ENCODE measurements around the gene ESYT3. TPM values are rescaled to one million over a fixed set of nuclear protein-coding genes. Genes with fewer than 3 reads are reported as not detected.

ESYT3 gene, protein sequence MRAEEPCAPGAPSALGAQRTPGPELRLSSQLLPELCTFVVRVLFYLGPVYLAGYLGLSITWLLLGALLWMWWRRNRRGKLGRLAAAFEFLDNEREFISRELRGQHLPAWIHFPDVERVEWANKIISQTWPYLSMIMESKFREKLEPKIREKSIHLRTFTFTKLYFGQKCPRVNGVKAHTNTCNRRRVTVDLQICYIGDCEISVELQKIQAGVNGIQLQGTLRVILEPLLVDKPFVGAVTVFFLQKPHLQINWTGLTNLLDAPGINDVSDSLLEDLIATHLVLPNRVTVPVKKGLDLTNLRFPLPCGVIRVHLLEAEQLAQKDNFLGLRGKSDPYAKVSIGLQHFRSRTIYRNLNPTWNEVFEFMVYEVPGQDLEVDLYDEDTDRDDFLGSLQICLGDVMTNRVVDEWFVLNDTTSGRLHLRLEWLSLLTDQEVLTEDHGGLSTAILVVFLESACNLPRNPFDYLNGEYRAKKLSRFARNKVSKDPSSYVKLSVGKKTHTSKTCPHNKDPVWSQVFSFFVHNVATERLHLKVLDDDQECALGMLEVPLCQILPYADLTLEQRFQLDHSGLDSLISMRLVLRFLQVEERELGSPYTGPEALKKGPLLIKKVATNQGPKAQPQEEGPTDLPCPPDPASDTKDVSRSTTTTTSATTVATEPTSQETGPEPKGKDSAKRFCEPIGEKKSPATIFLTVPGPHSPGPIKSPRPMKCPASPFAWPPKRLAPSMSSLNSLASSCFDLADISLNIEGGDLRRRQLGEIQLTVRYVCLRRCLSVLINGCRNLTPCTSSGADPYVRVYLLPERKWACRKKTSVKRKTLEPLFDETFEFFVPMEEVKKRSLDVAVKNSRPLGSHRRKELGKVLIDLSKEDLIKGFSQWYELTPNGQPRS
- 0.19 and 1.4 TPM in 2 replicates for total RNA-seq

DNA sequence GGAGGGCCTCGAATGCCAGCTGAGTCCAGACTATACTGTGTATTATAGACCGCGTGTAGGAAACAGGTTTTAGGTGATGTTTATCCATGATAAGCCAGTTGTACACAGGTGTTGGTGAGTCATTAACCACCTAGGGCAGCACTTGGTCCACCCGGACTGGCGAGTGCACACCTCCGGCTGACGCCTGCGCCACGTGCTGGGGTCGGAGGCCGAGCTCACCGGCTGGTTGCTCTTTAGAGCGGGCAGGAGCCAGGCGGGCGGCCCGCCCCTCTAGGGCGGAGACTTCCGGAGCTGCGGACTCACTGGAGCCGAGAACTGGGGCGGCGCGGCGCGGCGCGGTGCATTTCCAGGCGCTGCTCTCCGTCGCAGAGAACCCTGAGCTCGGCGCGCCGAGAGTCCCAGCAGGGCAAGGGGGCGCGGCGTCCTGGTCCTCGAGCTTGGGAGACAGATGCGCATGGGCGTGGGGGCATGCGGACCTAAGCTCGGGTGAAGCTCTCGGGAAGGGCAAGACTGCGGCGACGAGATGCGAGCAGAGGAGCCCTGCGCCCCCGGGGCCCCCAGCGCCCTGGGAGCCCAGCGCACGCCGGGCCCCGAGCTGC is at the start of gene ESYT3:
ESYT3 (plus strand) TSS at position 341 of the 599 bp plus-strand sequence; CDS start at position 524, 183 bp downstream.

Other genes with a start within 250 kb of the ESYT3 start
- gene ARMC8, start 247.3 kb upstream of the ESYT3 start, total RNA-seq = 50.2 and 51.6 TPM in 2 replicates
- gene NME9, start 104.8 kb upstream of the ESYT3 start, total RNA-seq = not detected in 2 replicates
- 25.9 and 33.8 TPM in 2 replicates for gene MRAS, start 86.0 kb upstream of the ESYT3 start, total RNA-seq
- 19.6 and 26.8 TPM in 2 replicates for gene CEP70, start 159.6 kb downstream of the ESYT3 start, total RNA-seq
- gene FAIM, start 174.2 kb downstream of the ESYT3 start, total RNA-seq = 12.7 and 13.6 TPM in 2 replicates

All from regular cardiac myocyte (primary cell).